H9 (cell line): ENCODE results near the gene SLCO3A1. TPM values are rescaled to one million over a fixed set of nuclear protein-coding genes. Genes with fewer than 3 reads are reported as not detected.
A peak's percentile ranks its signal among the peaks of the same experiment; 100 is the strongest.

ENCODE experiments used
- DNase-seq: peaks from one replicate; pipeline ENCODE4 v3.0.0-alpha.2; 2017
- H2AFZ ChIP-seq: one replicate; pipeline ENCODE4 v1.6.1; 2013; ENCODE audit warnings: mild to moderate bottlenecking, low read length, control low read depth, moderate library complexity
- H2AK5ac ChIP-seq: 2 replicates; pipeline ENCODE4 v1.6.1; 2013; ENCODE audit warnings: low read length, control low read depth, mixed read lengths; ENCODE audit not compliant: insufficient read length
- H2BK120ac ChIP-seq: one replicate; pipeline ENCODE4 v1.6.1; 2013; ENCODE audit warnings: low read depth, mild to moderate bottlenecking, low read length, control low read depth, inconsistent platforms; ENCODE audit not compliant: poor library complexity, severe bottlenecking
- H2BK12ac ChIP-seq: 2 replicates; pipeline ENCODE4 v1.6.1; 2013; ENCODE audit warnings: low read length, control low read depth, mixed read lengths, low read depth; ENCODE audit not compliant: insufficient read length
- H2BK15ac ChIP-seq: 2 replicates; pipeline ENCODE4 v1.6.1; 2013; ENCODE audit warnings: low read depth, low read length, control low read depth
- H2BK20ac ChIP-seq: one replicate; pipeline ENCODE4 v1.6.1; 2013; ENCODE audit warnings: low read depth, mild to moderate bottlenecking, low read length, control low read depth, inconsistent platforms; ENCODE audit not compliant: poor library complexity, severe bottlenecking
- H2BK5ac ChIP-seq: 2 replicates; pipeline ENCODE4 v1.6.1; 2013; ENCODE audit warnings: low read length, control low read depth, mixed read lengths; ENCODE audit not compliant: insufficient read length
- H3K14ac ChIP-seq: 2 replicates; pipeline ENCODE4 v1.6.1; 2013; ENCODE audit warnings: low read length, control low read depth; ENCODE audit not compliant: insufficient read depth
- H3K18ac ChIP-seq: 2 replicates; pipeline ENCODE4 v1.6.1; 2013; ENCODE audit warnings: low read depth, mild to moderate bottlenecking, mixed read lengths, low read length, control low read depth; ENCODE audit not compliant: insufficient read length
- H3K23ac ChIP-seq: 2 replicates; pipeline ENCODE4 v1.6.1; 2013; ENCODE audit warnings: low read length, control low read depth, mixed read lengths, low read depth; ENCODE audit not compliant: insufficient read length
- H3K23me2 ChIP-seq: 2 replicates; pipeline ENCODE4 v1.6.1; 2013; ENCODE audit warnings: low read depth, mild to moderate bottlenecking, mixed read lengths, low read length, control low read depth; ENCODE audit not compliant: insufficient read length, poor library complexity, severe bottlenecking
- H3K27ac ChIP-seq: 2 replicates; pipeline ENCODE4 v1.5.1; 2013; ENCODE audit warnings: low read length, control low read depth, mixed read lengths, low read depth; ENCODE audit not compliant: insufficient read length
- H3K27me3 ChIP-seq: 2 replicates; pipeline ENCODE4 v1.6.1; 2013; ENCODE audit warnings: low read length, control low read depth, inconsistent platforms; ENCODE audit not compliant: insufficient read depth
- H3K4ac ChIP-seq: 2 replicates; pipeline ENCODE4 v1.6.1; 2013; ENCODE audit warnings: low read depth, mild to moderate bottlenecking, control low read depth, inconsistent platforms, low read length, moderate library complexity
- H3K4me1 ChIP-seq: 2 replicates; pipeline ENCODE4 v1.6.1; 2013; ENCODE audit warnings: low read length, control low read depth, inconsistent platforms; ENCODE audit not compliant: insufficient read depth
- H3K4me2 ChIP-seq: 2 replicates; pipeline ENCODE4 v1.6.1; 2013; ENCODE audit warnings: low read length, control low read depth, mixed read lengths; ENCODE audit not compliant: insufficient read length, insufficient read depth
- H3K56ac ChIP-seq: 2 replicates; pipeline ENCODE4 v1.6.1; 2013; ENCODE audit warnings: low read depth, mild to moderate bottlenecking, mixed read lengths, low read length, control low read depth; ENCODE audit not compliant: insufficient read length
- H3K79me1 ChIP-seq: 2 replicates; pipeline ENCODE4 v1.6.1; 2013; ENCODE audit warnings: low read depth, mild to moderate bottlenecking, moderate library complexity, low read length, control low read depth, inconsistent platforms; ENCODE audit not compliant: insufficient read depth, poor library complexity, severe bottlenecking
- H3K79me2 ChIP-seq: 2 replicates; pipeline ENCODE4 v1.6.1; 2013; ENCODE audit warnings: low read length, control low read depth, inconsistent platforms; ENCODE audit not compliant: insufficient read depth
- H3K9ac ChIP-seq: 2 replicates; pipeline ENCODE4 v1.6.1; 2013; ENCODE audit warnings: low read length, control low read depth, mixed read lengths; ENCODE audit not compliant: insufficient read length; ENCODE audit errors: extremely low read depth
- H3K9me3 ChIP-seq: one replicate; pipeline ENCODE4 v1.6.1; 2013; ENCODE audit warnings: low read depth, low read length, inconsistent platforms; ENCODE audit not compliant: control insufficient read depth
- H3T11ph ChIP-seq: one replicate; pipeline ENCODE4 v1.6.1; 2013; ENCODE audit warnings: mild to moderate bottlenecking, low read length, control low read depth, inconsistent platforms
- H4K20me1 ChIP-seq: one replicate; pipeline ENCODE4 v1.6.1; 2013; ENCODE audit not compliant: control insufficient read depth, insufficient read length, insufficient read depth
- H4K5ac ChIP-seq: 2 replicates; pipeline ENCODE4 v1.6.1; 2013; ENCODE audit warnings: low read depth, mild to moderate bottlenecking, mixed read lengths, low read length, control low read depth; ENCODE audit not compliant: insufficient read length
- H4K8ac ChIP-seq: replicated peaks from 2 replicates; pipeline ENCODE4 v1.6.1; 2013; ENCODE audit warnings: low read length, control low read depth, mixed read lengths, low read depth; ENCODE audit not compliant: insufficient read length
- H4K91ac ChIP-seq: 2 replicates; pipeline ENCODE4 v1.6.1; 2013; ENCODE audit warnings: low read depth, mild to moderate bottlenecking, moderate library complexity, mixed read lengths, low read length, control low read depth; ENCODE audit not compliant: insufficient read length
- H3K27ac Mint-ChIP-seq, 3 experiments: 2 replicates in 2 of 3; 3 replicates in 1 of 3; pipeline ENCODE4 v1.8.0; 2020 to 2021; ENCODE audit warnings: mixed read lengths in 3 of 3, mild to moderate bottlenecking in 1 of 3, moderate library complexity in 1 of 3
- H3K27me3 Mint-ChIP-seq: 2 replicates; pipeline ENCODE4 v1.8.0; 2021; ENCODE audit warnings: low read depth, mild to moderate bottlenecking, moderate library complexity, mixed read lengths
- H3K36me3 Mint-ChIP-seq, 3 experiments: 2 replicates in 2 of 3; 3 replicates in 1 of 3; pipeline ENCODE4 v1.8.0; 2020 to 2021; ENCODE audit warnings: low read depth in 3 of 3, mixed read lengths in 3 of 3; ENCODE audit not compliant: insufficient read depth in 1 of 3
- H3K4me1 Mint-ChIP-seq, 2 experiments: 2 replicates each; pipeline ENCODE4 v1.8.0; 2020; ENCODE audit warnings: mixed read lengths in 2 of 2
- H3K4me3 Mint-ChIP-seq, 2 experiments: 2 replicates in 1 of 2; 3 replicates in 1 of 2; pipeline ENCODE4 v1.8.0; 2020 to 2021; ENCODE audit warnings: mild to moderate bottlenecking in 2 of 2, mixed read lengths in 2 of 2, moderate library complexity in 1 of 2
- H3K9me3 Mint-ChIP-seq, 2 experiments: 2 replicates in 1 of 2; 3 replicates in 1 of 2; pipeline ENCODE4 v1.8.0; 2020; ENCODE audit warnings: mild to moderate bottlenecking in 2 of 2, mixed read lengths in 2 of 2, moderate library complexity in 1 of 2
- WGBS: extraction: QIAGEN DNeasy Blood & Tissue Kit; methylation state at CpG from one replicate; pipeline ENCODE4 v1.1.7; 2013; ENCODE audit warnings: missing lambda C conversion rate, low lambda C conversion rate, mixed read lengths; ENCODE audit not compliant: insufficient read length; ENCODE audit errors: extremely low coverage; 5-methylcytosine and 5-hydroxymethylcytosine counted together
- total RNA-seq: library from RNA; stranded (reverse); gene quantifications from 2 replicates; pipeline ENCODE4 v1.2.1, GENCODE V29; 2021
- TF ChIP-seq, protein P1 (sequence below): fragments of 200-600 bp; sonication (generic); conservative IDR thresholded peaks from 3 replicates; pipeline ENCODE4 v1.8.0; 2021; ENCODE audit warnings: antibody characterized with exemption, mild to moderate bottlenecking

The SLCO3A1 gene
- total RNA-seq, 1 experiment from 2014 or later = 9.4 TPM

- Histone ChIP-seq H3K56ac (no peak overlapping the region), H3K14ac (no peak overlapping the region), H4K91ac (no peak overlapping the region), H3K23me2 (no peaks in the 10 kb centered on the region), H3K9ac (no peak overlapping the region), H3K79me1 (no peaks in the 10 kb centered on the region), H4K8ac (no peak overlapping the region), H3K4ac (no peak overlapping the region), H2BK120ac (no peak overlapping the region), H3K4me2 (no peak overlapping the region), H2AK5ac (no peak overlapping the region), H3K18ac (no peak overlapping the region), H4K5ac (no peak overlapping the region), H3K4me1 (no peaks in the 10 kb centered on the region), H2BK15ac (no peak overlapping the region), H2BK12ac (no peak overlapping the region), H2BK5ac (no peak overlapping the region), H2BK20ac (no peak overlapping the region), H3K9me3 (no peaks in the 10 kb centered on the region), H3K79me2 (no peaks in the 10 kb centered on the region; the same call in 1 of the 2 replicates), H3K27ac (no peak overlapping the region), H3T11ph (no peak overlapping the region), H4K20me1 (no peaks in the 10 kb centered on the region), H3K27me3 (no peaks in the 10 kb centered on the region), H2AFZ (no peak overlapping the region), H3K23ac (no peak overlapping the region)
- Mint-ChIP-seq H3K27ac (peak overlapping the region in 1 of 3 experiments; percentile 44; a peak in 2 of 7 replicates), H3K9me3 (no peaks in the 10 kb centered on the region; a peak in 1 of 5 replicates), H3K4me3 (no peak overlapping the region), H3K36me3 (no peaks in the 10 kb centered on the region), H3K4me1 (peaks cover 9 to 12% of the 10 kb centered on the region in 2 experiments), H3K27me3 (no peaks in the 10 kb centered on the region)
- WGBS = no CpG with 5 or more reads among the region's 3 CpGs
- TF ChIP-seq, protein P1, sequence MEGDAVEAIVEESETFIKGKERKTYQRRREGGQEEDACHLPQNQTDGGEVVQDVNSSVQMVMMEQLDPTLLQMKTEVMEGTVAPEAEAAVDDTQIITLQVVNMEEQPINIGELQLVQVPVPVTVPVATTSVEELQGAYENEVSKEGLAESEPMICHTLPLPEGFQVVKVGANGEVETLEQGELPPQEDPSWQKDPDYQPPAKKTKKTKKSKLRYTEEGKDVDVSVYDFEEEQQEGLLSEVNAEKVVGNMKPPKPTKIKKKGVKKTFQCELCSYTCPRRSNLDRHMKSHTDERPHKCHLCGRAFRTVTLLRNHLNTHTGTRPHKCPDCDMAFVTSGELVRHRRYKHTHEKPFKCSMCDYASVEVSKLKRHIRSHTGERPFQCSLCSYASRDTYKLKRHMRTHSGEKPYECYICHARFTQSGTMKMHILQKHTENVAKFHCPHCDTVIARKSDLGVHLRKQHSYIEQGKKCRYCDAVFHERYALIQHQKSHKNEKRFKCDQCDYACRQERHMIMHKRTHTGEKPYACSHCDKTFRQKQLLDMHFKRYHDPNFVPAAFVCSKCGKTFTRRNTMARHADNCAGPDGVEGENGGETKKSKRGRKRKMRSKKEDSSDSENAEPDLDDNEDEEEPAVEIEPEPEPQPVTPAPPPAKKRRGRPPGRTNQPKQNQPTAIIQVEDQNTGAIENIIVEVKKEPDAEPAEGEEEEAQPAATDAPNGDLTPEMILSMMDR = no peak
- no peak for DNase-seq
These were observed 54.9 kb downstream of the SLCO3A1 start for GRCh38 chr15:91908391-91908790.
